ENCODE results near the gene ABTB1.

DNA sequence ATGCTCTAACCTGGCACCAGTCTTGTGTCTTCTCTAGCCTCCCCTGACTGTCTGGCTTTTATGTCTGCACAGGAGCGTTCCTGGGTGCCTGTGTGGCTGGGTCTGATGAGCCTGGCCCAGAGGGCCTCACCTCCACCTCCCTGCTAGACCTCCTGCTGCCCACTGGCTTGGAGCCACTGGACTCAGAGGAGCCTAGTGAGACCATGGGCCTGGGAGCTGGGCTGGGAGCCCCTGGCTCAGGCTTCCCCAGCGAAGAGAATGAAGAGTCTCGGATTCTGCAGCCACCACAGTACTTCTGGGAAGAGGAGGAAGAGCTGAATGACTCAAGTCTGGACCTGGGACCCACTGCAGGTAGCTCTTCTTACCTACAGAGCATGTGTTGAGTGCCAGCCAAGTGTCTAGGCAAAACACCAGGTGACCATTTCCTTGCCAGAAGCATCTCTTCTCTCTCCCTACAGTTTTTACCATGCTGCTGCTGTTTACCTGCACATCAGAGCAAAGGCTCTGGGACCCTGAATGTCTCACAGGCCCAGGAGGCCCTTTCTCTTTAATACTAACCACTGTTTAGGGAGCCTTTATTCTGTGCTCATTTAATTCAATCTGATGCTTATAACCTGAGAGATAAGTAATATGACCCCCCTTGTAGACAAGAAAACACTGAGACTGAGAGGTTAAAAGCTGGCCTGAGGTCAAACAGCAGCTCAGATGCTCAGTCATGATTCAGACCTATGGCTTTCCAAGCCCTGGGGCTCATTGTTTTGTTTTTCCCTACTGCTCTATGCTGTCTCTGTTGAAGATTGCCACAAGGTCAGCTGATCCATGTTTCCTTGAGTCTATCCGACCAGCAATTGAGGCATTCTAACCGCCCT lies 33.3 kb upstream of the ABTB1 start:
- TF ChIP-seq CTCF (CRISPR knock-in tag; IDR thresholded peaks at IDR 0.05) (no peak), CCAR2 (optimal IDR thresholded peaks at IDR 0.05; ENCODE audit: low read depth, low read length) (no peak), ONECUT2 (CRISPR knock-in tag; IDR thresholded peaks at IDR 0.05) (no peak), ZNF274 (CRISPR knock-in tag; IDR thresholded peaks at IDR 0.05) (no peak), POLR2A (IDR thresholded peaks at IDR 0.05; ENCODE audit: insufficient read depth in 1 of 2, low read depth in 2 of 2, low read length in 2 of 2) (no peak), BRCA1 (CRISPR knock-in tag; IDR thresholded peaks at IDR 0.05) (no peak), SP140L (CRISPR knock-in tag; IDR thresholded peaks at IDR 0.05; ENCODE audit: borderline replicate concordance) (no peak), HOXA5 (CRISPR knock-in tag; IDR thresholded peaks at IDR 0.05) (no peak), ZNF574 (CRISPR knock-in tag; IDR thresholded peaks at IDR 0.05) (no peak)

All from HepG2 (cell line).